ENCODE results near the gene UNC45B.

Gene UNC45B

DNA sequence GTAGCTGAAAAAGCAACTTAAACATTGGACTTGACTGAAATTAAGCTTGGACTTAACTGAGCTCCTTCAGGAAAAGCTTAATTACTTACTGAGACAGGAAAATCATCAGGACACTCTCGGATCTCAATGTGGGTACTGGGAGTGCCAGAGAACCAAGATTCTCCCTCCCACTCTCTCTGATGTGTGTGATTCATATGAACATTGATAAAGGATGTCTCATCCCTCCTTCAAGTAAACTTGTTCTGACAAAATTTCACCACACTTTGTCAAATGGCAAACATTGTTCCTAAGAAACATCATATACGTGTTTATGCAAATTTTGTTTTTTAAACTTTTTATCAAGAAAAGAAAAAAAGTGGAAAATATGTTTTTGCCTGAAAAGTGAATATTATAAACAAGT, 91.2 kb downstream of the UNC45B start:
- no peak for DNase-seq
- Mint-ChIP-seq H3K9me3 (no peaks in the 10 kb centered on the region), H3K4me3 (no peak overlapping the region), H3K4me1 (peaks cover 15% of the 10 kb centered on the region), H3K36me3 (ENCODE audit: low read depth) (no peaks in the 10 kb centered on the region), H3K27me3 (ENCODE audit: low read depth, poor library complexity) (peaks cover 27% of the 10 kb centered on the region), H3K27ac (no peak overlapping the region)
- TF ChIP-seq CTCF (IDR thresholded peaks at IDR 0.05), result no peak
